Ishikawa (cell line): ENCODE results near the gene MICU2.

Source experiments
- CEBPB ChIP-seq: IDR thresholded peaks from 2 replicates; pipeline ENCODE4 v1.6.1; 2012
- CREB1 ChIP-seq: IDR thresholded peaks from 2 replicates; pipeline ENCODE4 v1.6.1; 2012; ENCODE audit warnings: low read depth
- EGR1 ChIP-seq: IDR thresholded peaks from 2 replicates; pipeline ENCODE4 v1.6.1; 2012
- EP300 ChIP-seq: IDR thresholded peaks from 2 replicates; pipeline ENCODE4 v1.6.1; 2012; ENCODE audit warnings: borderline replicate concordance
- FOXM1 ChIP-seq: IDR thresholded peaks from 2 replicates; pipeline ENCODE4 v1.6.1; 2012; ENCODE audit warnings: low read depth, borderline replicate concordance
- NFIC ChIP-seq: IDR thresholded peaks from 2 replicates; pipeline ENCODE4 v1.6.1; 2012
- RAD21 ChIP-seq: IDR thresholded peaks from 2 replicates; pipeline ENCODE4 v1.6.1; 2012; ENCODE audit warnings: low read depth
- TAF1 ChIP-seq: IDR thresholded peaks from 2 replicates; pipeline ENCODE4 v1.6.1; 2012; ENCODE audit warnings: low read depth, mild to moderate bottlenecking
- TCF12 ChIP-seq: IDR thresholded peaks from 2 replicates; pipeline ENCODE4 v1.6.1; 2012; ENCODE audit warnings: low read depth
- TEAD4 ChIP-seq: IDR thresholded peaks from 2 replicates; pipeline ENCODE4 v1.6.1; 2012
- USF1 ChIP-seq: IDR thresholded peaks from 2 replicates; pipeline ENCODE4 v1.6.1; 2012
- YY1 ChIP-seq: IDR thresholded peaks from 2 replicates; pipeline ENCODE4 v1.6.1; 2012; ENCODE audit warnings: low read depth
- ZBTB7A ChIP-seq: IDR thresholded peaks from 2 replicates; pipeline ENCODE4 v1.6.1; 2012; ENCODE audit warnings: low read depth
- TF ChIP-seq, protein P1 (sequence below): IDR thresholded peaks from 2 replicates; pipeline ENCODE4 v1.6.1; 2012; ENCODE audit warnings: low read depth, mild to moderate bottlenecking
- TF ChIP-seq, protein P2 (sequence below): IDR thresholded peaks from 2 replicates; pipeline ENCODE4 v1.6.1; 2012

The MICU2 gene

DNA sequence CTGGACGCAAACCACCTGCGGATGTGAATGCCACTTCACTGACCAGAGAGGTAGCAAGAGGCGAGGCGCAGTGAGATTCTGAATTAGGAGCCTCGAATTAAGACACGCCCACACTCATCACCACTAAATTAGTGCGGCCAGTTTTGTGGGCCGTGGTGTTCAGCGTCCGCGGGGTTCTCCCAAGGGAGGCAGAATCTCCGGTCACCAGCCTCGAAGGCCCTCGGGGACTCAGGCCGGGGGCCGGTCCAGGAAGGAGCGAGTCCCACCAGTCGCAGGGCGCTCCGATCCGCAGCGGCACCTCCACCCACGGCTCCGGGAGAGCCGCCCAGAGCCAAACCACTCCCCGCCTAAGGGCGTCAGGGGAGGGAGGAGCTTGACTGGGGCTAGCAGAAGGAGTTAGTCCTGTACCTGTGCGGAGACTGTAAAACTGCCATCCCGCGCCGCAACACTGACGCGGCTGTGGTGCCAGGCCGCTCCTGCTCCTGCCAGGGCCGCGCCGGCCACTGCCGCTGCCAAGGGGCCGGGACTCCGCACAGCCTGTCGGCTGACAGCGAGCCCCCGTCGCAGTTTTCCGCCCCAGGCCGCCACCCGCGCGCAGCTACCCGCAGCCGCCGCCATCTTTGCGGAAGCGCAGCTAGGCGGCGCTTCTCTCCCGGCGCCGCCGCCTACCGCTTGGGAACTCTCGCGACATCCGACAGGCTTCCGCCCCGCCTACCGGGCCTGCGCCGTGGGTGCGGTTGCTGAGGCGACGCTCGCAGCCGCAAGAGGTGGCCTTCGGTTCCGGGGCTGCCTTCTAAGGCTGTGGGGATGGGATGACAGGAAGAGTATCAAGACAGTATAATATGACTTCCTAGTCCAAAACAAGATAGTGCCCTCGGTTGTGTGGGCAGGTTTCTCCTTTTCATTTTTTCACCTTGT lies at the start of gene MICU2:
Gene MICU2, minus strand, starts transcription at position 640 of the 918 bp plus-strand sequence. Its CDS starts 22 bp downstream, at position 618.
- TF ChIP-seq RAD21: no peak
- TF ChIP-seq NFIC: peak; percentile 43; the same call in 1 of the 2 replicates
- TF ChIP-seq, protein P1, sequence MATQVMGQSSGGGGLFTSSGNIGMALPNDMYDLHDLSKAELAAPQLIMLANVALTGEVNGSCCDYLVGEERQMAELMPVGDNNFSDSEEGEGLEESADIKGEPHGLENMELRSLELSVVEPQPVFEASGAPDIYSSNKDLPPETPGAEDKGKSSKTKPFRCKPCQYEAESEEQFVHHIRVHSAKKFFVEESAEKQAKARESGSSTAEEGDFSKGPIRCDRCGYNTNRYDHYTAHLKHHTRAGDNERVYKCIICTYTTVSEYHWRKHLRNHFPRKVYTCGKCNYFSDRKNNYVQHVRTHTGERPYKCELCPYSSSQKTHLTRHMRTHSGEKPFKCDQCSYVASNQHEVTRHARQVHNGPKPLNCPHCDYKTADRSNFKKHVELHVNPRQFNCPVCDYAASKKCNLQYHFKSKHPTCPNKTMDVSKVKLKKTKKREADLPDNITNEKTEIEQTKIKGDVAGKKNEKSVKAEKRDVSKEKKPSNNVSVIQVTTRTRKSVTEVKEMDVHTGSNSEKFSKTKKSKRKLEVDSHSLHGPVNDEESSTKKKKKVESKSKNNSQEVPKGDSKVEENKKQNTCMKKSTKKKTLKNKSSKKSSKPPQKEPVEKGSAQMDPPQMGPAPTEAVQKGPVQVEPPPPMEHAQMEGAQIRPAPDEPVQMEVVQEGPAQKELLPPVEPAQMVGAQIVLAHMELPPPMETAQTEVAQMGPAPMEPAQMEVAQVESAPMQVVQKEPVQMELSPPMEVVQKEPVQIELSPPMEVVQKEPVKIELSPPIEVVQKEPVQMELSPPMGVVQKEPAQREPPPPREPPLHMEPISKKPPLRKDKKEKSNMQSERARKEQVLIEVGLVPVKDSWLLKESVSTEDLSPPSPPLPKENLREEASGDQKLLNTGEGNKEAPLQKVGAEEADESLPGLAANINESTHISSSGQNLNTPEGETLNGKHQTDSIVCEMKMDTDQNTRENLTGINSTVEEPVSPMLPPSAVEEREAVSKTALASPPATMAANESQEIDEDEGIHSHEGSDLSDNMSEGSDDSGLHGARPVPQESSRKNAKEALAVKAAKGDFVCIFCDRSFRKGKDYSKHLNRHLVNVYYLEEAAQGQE: no peak
- TF ChIP-seq USF1: no peak
- TF ChIP-seq, protein P2, sequence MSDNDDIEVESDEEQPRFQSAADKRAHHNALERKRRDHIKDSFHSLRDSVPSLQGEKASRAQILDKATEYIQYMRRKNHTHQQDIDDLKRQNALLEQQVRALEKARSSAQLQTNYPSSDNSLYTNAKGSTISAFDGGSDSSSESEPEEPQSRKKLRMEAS: peak; percentile 87
- TF ChIP-seq TAF1: peak; percentile 94
- TF ChIP-seq CREB1: no peak
- TF ChIP-seq ZBTB7A: 0 out of 2 replicates have a peak, but pooled peaks have one; percentile 39
- TF ChIP-seq YY1: peak; percentile 98
- TF ChIP-seq EGR1: peak; percentile 75
- peak; percentile 16; the same call in 1 of the 2 replicates for TF ChIP-seq EP300
- peak; percentile 38; the same call in 1 of the 2 replicates for TF ChIP-seq TCF12
- no peak; the same call in 1 of the 2 replicates for TF ChIP-seq TEAD4
- no peak for TF ChIP-seq CEBPB
- TF ChIP-seq FOXM1: no peak

DNA sequence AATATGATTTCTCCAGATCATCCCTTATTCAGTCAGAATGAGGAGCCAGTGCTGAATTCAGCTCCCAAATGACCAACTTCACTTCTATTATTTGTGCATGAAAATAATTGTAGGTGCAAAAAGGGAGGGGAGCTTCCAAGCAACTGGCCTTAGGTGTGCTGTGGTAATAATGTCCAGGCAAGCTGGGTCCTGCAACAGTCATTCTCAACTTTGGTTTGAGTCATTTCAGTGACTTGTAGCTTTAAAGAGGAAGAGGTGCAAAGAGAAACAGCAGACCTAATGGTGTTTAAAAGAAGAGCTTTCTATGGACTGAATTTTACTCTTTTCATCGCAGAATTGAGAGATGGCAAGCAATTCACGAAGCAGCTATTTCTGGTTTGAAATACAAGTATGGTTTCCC lies 37.7 kb upstream of the MICU2 start:
- TF ChIP-seq, protein P2: no peak
- TF ChIP-seq EGR1: no peak
- TF ChIP-seq EP300: no peak
- no peak for TF ChIP-seq YY1
- TF ChIP-seq CREB1: no peak
- TF ChIP-seq, protein P1: no peak
- no peak for TF ChIP-seq TAF1
- no peak for TF ChIP-seq CEBPB
- no peak for TF ChIP-seq ZBTB7A
- no peak for TF ChIP-seq RAD21
- no peak for TF ChIP-seq TEAD4

DNA sequence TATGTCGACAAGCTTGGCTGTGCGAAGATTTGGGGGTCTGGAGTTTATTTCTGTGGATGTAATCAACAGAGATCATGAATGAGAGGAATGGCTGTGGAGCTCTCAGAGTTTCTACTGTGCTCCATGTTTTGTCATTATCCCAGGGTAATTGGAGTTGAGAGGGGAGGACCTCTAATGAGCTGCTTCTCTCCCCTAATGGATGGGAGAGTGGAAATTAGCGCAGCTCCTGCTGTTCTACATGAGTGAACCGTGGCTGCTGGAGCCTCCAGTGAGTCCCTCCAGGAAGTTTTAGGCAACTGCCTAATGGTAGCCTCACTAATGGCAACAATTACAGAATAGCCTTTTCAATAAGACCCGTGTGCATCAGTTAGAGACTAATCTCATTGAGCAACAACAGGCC lies 35.6 kb upstream of the MICU2 start:
- TF ChIP-seq TCF12 (no peak), YY1 (no peak), RAD21 (no peak), CEBPB (no peak), EGR1 (no peak), EP300 (no peak), FOXM1 (no peak), USF1 (no peak), NFIC (no peak)
- TF ChIP-seq, protein P2: no peak

DNA sequence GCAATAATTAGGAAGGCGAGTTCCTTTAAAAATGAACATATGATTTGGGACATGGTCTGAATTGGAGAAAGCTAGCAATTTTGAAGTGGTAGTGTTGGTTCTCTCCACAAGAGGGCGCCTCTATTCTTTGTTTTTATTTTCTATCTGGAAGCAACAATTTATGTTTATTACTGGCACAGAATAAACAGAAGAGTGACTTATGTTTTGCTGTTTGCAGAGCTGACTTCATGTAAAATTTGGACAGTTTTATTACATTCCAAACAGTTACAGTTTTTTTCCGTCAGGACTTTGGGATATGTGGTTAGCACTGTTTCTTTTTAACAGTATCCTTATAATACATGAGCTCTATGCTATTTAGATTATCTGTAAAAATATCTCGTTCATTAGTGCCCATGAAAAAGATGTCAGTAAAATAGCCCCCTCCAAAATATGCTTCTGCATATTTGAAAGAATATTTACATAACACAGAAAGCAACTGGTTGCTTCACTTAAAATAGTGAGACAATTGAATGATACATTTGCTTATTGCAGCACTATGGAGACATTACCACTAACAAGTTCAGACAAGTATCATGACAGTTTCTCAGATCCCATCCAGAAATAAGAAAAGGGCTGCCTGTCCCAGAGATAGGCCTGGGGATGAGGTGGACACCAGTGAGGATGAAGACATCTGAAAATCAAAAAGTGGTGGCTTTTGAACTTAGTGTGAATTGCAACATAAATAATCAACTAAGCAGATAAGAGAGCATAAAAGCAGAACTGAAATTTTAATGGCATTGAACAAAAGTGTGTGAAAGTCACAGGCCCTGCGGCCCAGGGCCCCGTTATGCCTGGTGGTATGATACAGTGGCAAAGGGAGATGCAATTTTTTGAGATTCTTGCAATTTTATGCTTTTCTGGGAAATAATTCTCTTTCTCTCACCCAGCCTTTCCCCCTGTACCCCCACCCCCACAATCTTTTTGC lies 34.6 kb upstream of the MICU2 start:
- TF ChIP-seq FOXM1 (no peak), CEBPB (no peak), EP300 (no peak), EGR1 (no peak), USF1 (no peak), NFIC (no peak), ZBTB7A (no peak), RAD21 (peak; percentile 75), TCF12 (no peak)
